GM12891 (cell line): ENCODE data around the gene CCDC97.

Source experiments
- POLR2A ChIP-seq: IDR thresholded peaks from 2 replicates; pipeline ENCODE4 v1.6.1; 2011; ENCODE audit warnings: low read depth, low read length, control low read depth
- POLR2AphosphoS5 ChIP-seq: IDR thresholded peaks from 2 replicates; pipeline ENCODE4 v1.6.1; 2011; ENCODE audit warnings: low read depth, low read length, control low read depth
- SPI1 ChIP-seq: IDR thresholded peaks from 2 replicates; pipeline ENCODE4 v1.6.1; 2011; ENCODE audit warnings: low read depth, low read length, control low read depth
- TAF1 ChIP-seq: IDR thresholded peaks from 2 replicates; pipeline ENCODE4 v1.6.1; 2011; ENCODE audit warnings: low read depth, low read length, control low read depth

DNA sequence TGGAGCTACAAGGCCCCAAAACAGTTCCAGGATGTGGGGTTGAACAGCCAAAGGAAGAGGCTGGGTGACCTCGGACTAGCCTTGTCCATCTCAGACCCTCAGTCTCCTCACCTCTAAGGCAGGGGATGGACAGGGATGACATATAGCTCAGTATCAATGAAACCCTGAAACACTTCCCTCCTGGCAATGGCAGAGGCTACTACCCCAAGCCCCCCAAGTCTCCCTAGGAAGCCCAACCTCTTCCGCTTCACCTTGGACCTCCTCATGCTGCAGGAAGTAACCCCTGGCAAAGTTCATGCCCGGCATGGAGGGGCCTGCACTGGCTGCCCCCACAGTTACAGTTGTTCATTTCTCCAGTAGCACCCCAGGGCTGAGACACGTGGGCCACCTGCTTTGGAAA, 10.6 kb downstream of the CCDC97 start:
- TF ChIP-seq TAF1 (no peak), POLR2AphosphoS5 (0 out of 2 replicates have a peak, but pooled peaks have one; percentile 14), POLR2A (no peak; the same call in 1 of the 2 replicates), SPI1 (no peak)
